Liver (tissue), 9 donors: ENCODE results near the gene ROBO4. TPM values are rescaled to one million over a fixed set of nuclear protein-coding genes. Genes with fewer than 3 reads are reported as not detected.
A peak's percentile ranks its signal among the peaks of the same experiment; 100 is the strongest.

Experiments used
- DNase-seq: peaks from one replicate; pipeline ENCODE4 v3.0.0-alpha.2; 2017; ENCODE audit warnings: low spot score
- H3K27ac ChIP-seq, 2 donors: one replicate each; pipeline ENCODE4 v1.7.0; 2013; ENCODE audit warnings: inconsistent platforms in 2 of 2, low read length in 2 of 2, control low read depth in 1 of 2, low read depth in 1 of 2, mild to moderate bottlenecking in 1 of 2
- H3K27me3 ChIP-seq, 4 donors: one replicate each; pipeline versions ENCODE4 v1.6.1 to v1.7.0; 2013; ENCODE audit warnings: low read length in 3 of 4, inconsistent platforms in 1 of 4, mild to moderate bottlenecking in 1 of 4, moderate library complexity in 1 of 4; ENCODE audit not compliant: control insufficient read depth in 4 of 4, insufficient read depth in 4 of 4
- H3K36me3 ChIP-seq, 4 donors: one replicate each; pipeline versions ENCODE4 v1.6.1 to v1.7.0; 2013; ENCODE audit warnings: low read length in 3 of 4, mild to moderate bottlenecking in 3 of 4, low read depth in 1 of 4, moderate library complexity in 1 of 4; ENCODE audit not compliant: control insufficient read depth in 4 of 4, insufficient read depth in 3 of 4
- H3K4me1 ChIP-seq, 4 donors: one replicate each; pipeline versions ENCODE4 v1.6.1 to v1.7.0; 2013; ENCODE audit warnings: low read length in 3 of 4, mild to moderate bottlenecking in 3 of 4, moderate library complexity in 1 of 4; ENCODE audit not compliant: control insufficient read depth in 4 of 4, insufficient read depth in 4 of 4
- H3K4me3 ChIP-seq, 3 donors: one replicate each; pipeline versions ENCODE4 v1.6.1 to v1.7.0; 2013; ENCODE audit warnings: low read length in 3 of 3, control low read depth in 1 of 3, low read depth in 1 of 3, mild to moderate bottlenecking in 1 of 3
- H3K9ac ChIP-seq, 2 donors: one replicate each; pipeline ENCODE4 v1.7.0; 2013; ENCODE audit warnings: low read length in 2 of 2, mild to moderate bottlenecking in 2 of 2, moderate library complexity in 2 of 2, control low read depth in 1 of 2, low read depth in 1 of 2
- H3K9me3 ChIP-seq, 4 donors: one replicate each; pipeline versions ENCODE4 v1.6.1 to v1.7.0; 2013; ENCODE audit warnings: low read length in 3 of 4; ENCODE audit not compliant: control insufficient read depth in 4 of 4
- EGR1 ChIP-seq, 2 donors: IDR thresholded peaks; 2 replicates each; pipeline ENCODE4 v1.6.1; 2016 to 2018; ENCODE audit warnings: antibody characterized with exemption in 2 of 2, low read depth in 2 of 2
- FOXA1 ChIP-seq: IDR thresholded peaks from 2 replicates; pipeline ENCODE4 v1.6.1; 2016; ENCODE audit warnings: antibody characterized with exemption
- FOXA2 ChIP-seq: IDR thresholded peaks from 2 replicates; pipeline ENCODE4 v1.6.1; 2016; ENCODE audit warnings: antibody characterized with exemption
- HNF4A ChIP-seq, 2 donors: conservative IDR thresholded peaks; 2 replicates each; pipeline ENCODE4 v1.6.1; 2016; ENCODE audit warnings: antibody characterized with exemption in 2 of 2, mild to moderate bottlenecking in 2 of 2
- NR2F2 ChIP-seq: IDR thresholded peaks from 2 replicates; pipeline ENCODE4 v1.6.1; 2016; ENCODE audit warnings: antibody characterized with exemption
- RAD21 ChIP-seq, 2 donors: IDR thresholded peaks; 2 replicates each; pipeline ENCODE4 v1.6.1; 2016; ENCODE audit warnings: antibody characterized with exemption in 2 of 2, mild to moderate bottlenecking in 2 of 2
- SP1 ChIP-seq: IDR thresholded peaks from 2 replicates; pipeline ENCODE4 v1.6.1; 2018; ENCODE audit warnings: antibody characterized with exemption, mild to moderate bottlenecking
- YY1 ChIP-seq: IDR thresholded peaks from 2 replicates; pipeline ENCODE4 v1.6.1; 2016; ENCODE audit warnings: antibody characterized with exemption, mild to moderate bottlenecking
- WGBS: extraction: QIAGEN DNeasy Blood & Tissue Kit; methylation state at CpG from one replicate; pipeline ENCODE4 v1.1.7; 2013; 5-methylcytosine and 5-hydroxymethylcytosine counted together
- polyA plus RNA-seq, 2 donors: library from polyadenylated mRNA; stranded (reverse) in 1 of 2; unstranded in 1 of 2; fragments of 200-250 nt in 1 of 2; fragments of >200 nt in 1 of 2; fragmentation: Nextera tagmentation in 1 of 2; extraction: Ambion mirVana in 1 of 2; gene quantifications; one replicate each; pipeline versions ENCODE4 v1.2.1 to v1.2.3, GENCODE V29; 2013 to 2015
- total RNA-seq, 2 donors: library from RNA; depleted of rRNA; stranded (reverse); fragments of >200 nt; gene quantifications; one replicate each; pipeline ENCODE4 v1.2.3, GENCODE V29; 2014
- TF ChIP-seq, protein P1 (sequence below): IDR thresholded peaks from 2 replicates; pipeline ENCODE4 v1.6.1; 2016; ENCODE audit warnings: antibody characterized with exemption
- TF ChIP-seq, protein P2 (sequence below): IDR thresholded peaks from 2 replicates; pipeline ENCODE4 v1.6.1; 2016; ENCODE audit warnings: antibody characterized with exemption, mild to moderate bottlenecking
- TF ChIP-seq, protein P3 (sequence below): IDR thresholded peaks from 2 replicates; pipeline ENCODE4 v1.6.1; 2016; ENCODE audit warnings: antibody characterized with exemption
- donor health status: healthy.
- donor health status: healthy.
- donor health status: healthy.
- donor health status: healthy.
- donor health status: healthy.

The ROBO4 gene
- total and polyA plus RNA-seq, 4 donors, result 2.5 to 17.2 (median 7.6) TPM

DNA sequence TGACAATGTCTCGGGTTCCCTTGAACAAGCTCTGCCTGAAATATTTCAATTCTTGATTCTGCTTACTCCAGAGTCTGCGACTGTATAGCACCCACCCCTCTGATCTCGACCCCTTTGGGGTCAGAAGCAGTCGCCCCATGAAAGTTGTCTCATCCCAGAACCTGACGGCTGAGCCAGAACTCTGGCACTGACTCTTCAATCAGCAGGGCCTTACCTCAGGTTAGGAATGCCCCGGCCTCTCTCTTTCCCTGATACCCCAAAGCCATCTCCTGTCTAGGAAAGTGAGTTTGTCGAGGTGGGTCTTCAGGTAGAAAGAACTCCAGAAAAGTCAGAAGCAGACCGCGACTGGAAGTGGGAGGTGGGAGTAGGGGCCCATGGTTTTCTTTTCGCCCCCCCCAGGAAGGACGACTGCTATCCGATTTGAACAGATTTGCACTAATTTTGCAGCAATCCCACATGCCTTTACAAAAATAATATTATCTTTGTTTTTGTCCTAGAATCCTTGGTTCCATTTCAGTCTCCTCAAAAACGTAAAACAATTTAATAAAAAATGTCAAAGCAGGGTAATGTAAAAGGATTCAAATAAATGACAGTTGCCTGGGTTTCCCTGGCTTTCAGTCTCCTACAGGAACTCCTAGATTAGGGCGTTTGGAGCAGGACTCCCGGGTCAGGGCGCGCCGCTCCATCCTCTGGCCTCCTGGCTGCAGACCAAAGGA is 33.3 kb downstream of the ROBO4 start:
- Histone ChIP-seq H3K4me3 (no peak overlapping the region), H3K9ac (no peak overlapping the region), H3K36me3 (no peaks in the 10 kb centered on the region), H3K27me3 (peaks cover 5 to 23% (median 15%) of the 10 kb centered on the region in 4 donors), H3K4me1 (peaks cover 5 to 27% (median 23%) of the 10 kb centered on the region in 4 donors), H3K9me3 (no peaks in the 10 kb centered on the region), H3K27ac (no peak overlapping the region)
- no peak for DNase-seq
- no peak for TF ChIP-seq HNF4A (conservative IDR thresholded peaks at IDR 0.05)
- TF ChIP-seq, protein P1, sequence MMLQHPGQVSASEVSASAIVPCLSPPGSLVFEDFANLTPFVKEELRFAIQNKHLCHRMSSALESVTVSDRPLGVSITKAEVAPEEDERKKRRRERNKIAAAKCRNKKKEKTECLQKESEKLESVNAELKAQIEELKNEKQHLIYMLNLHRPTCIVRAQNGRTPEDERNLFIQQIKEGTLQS, result no peak
- TF ChIP-seq, protein P2, sequence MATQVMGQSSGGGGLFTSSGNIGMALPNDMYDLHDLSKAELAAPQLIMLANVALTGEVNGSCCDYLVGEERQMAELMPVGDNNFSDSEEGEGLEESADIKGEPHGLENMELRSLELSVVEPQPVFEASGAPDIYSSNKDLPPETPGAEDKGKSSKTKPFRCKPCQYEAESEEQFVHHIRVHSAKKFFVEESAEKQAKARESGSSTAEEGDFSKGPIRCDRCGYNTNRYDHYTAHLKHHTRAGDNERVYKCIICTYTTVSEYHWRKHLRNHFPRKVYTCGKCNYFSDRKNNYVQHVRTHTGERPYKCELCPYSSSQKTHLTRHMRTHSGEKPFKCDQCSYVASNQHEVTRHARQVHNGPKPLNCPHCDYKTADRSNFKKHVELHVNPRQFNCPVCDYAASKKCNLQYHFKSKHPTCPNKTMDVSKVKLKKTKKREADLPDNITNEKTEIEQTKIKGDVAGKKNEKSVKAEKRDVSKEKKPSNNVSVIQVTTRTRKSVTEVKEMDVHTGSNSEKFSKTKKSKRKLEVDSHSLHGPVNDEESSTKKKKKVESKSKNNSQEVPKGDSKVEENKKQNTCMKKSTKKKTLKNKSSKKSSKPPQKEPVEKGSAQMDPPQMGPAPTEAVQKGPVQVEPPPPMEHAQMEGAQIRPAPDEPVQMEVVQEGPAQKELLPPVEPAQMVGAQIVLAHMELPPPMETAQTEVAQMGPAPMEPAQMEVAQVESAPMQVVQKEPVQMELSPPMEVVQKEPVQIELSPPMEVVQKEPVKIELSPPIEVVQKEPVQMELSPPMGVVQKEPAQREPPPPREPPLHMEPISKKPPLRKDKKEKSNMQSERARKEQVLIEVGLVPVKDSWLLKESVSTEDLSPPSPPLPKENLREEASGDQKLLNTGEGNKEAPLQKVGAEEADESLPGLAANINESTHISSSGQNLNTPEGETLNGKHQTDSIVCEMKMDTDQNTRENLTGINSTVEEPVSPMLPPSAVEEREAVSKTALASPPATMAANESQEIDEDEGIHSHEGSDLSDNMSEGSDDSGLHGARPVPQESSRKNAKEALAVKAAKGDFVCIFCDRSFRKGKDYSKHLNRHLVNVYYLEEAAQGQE, result no peak
- TF ChIP-seq FOXA1, result no peak
- TF ChIP-seq SP1, result no peak
- no peak for TF ChIP-seq NR2F2
- TF ChIP-seq FOXA2, result no peak
- no peak for TF ChIP-seq YY1
- no peak for TF ChIP-seq RAD21 (IDR thresholded peaks at IDR 0.05)
- TF ChIP-seq, protein P3, sequence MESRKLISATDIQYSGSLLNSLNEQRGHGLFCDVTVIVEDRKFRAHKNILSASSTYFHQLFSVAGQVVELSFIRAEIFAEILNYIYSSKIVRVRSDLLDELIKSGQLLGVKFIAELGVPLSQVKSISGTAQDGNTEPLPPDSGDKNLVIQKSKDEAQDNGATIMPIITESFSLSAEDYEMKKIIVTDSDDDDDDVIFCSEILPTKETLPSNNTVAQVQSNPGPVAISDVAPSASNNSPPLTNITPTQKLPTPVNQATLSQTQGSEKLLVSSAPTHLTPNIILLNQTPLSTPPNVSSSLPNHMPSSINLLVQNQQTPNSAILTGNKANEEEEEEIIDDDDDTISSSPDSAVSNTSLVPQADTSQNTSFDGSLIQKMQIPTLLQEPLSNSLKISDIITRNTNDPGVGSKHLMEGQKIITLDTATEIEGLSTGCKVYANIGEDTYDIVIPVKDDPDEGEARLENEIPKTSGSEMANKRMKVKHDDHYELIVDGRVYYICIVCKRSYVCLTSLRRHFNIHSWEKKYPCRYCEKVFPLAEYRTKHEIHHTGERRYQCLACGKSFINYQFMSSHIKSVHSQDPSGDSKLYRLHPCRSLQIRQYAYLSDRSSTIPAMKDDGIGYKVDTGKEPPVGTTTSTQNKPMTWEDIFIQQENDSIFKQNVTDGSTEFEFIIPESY, result no peak
- no peak for TF ChIP-seq EGR1 (IDR thresholded peaks at IDR 0.05; ENCODE audit: low read depth in 2 of 2)
- WGBS, result 9% methylated on average over 18 of the region's 18 CpGs

DNA sequence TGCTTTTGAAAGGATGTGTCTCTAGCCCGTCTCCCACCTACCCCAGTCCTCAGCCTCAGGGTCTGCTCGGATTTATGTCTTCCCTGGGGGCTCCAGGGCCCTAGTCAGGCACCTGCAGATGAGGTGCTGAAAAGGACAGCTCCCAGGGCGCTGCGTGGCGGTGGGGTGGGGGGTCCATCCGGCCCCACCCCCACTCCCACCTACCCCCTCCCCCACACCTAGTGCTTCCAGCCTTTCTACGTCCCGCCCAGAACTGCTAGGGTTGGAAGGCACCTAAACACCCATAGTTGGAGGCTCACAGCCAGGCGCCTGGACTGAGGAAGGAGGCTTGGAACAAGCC is 33.9 kb downstream of the ROBO4 start:
- H3K9me3 ChIP-seq, result no peaks in the 10 kb centered on the region
- H3K9ac ChIP-seq, result no peak overlapping the region
- H3K27ac ChIP-seq, result no peak overlapping the region
- no peak overlapping the region for H3K4me3 ChIP-seq
- no peaks in the 10 kb centered on the region for H3K36me3 ChIP-seq
- TF ChIP-seq, protein P2, result peak; percentile 95
- TF ChIP-seq, protein P3, result no peak
- 5% methylated on average over 9 of the region's 9 CpGs for WGBS
- peaks cover 3 to 24% (median 23%) of the 10 kb centered on the region in 4 donors for H3K4me1 ChIP-seq
- H3K27me3 ChIP-seq, result peaks cover 5 to 21% (median 13%) of the 10 kb centered on the region in 4 donors
- no peak for DNase-seq
